Fibroblast of skin of right biceps (primary cell): ENCODE measurements around the gene UTS2B.

ENCODE experiments used
- DNase-seq: peaks from one replicate; pipeline ENCODE4 v3.0.0-alpha.2; 2013

Gene UTS2B

GRCh38 chr3:191235331-191236314 is 94.7 kb downstream of the UTS2B start:
- DNase-seq: peak; percentile 56

GRCh38 chr3:191234216-191234615 is 96.1 kb downstream of the UTS2B start:
- DNase-seq: no peak

GRCh38 chr3:191227541-191227940 is 102.8 kb downstream of the UTS2B start:
- DNase-seq: no peak

- no peak for DNase-seq
These were observed 108.7 kb downstream of the UTS2B start for GRCh38 chr3:191221638-191222037.

GRCh38 chr3:191220908-191221307 is 109.4 kb downstream of the UTS2B start:
- no peak for DNase-seq

- peak; percentile 62 for DNase-seq
These were observed 113.0 kb downstream of the UTS2B start for GRCh38 chr3:191217301-191217700.
